Left lung (tissue), 10 donors: ENCODE data around the gene HOXD12. TPM values are rescaled to one million over a fixed set of nuclear protein-coding genes. Genes with fewer than 3 reads are reported as not detected.

Experiments used
- ATAC-seq: fragments of 200-7000 bp; cut with Tn5 transposase; one replicate; pipeline ENCODE4 v1.9.1; 2020; ENCODE audit warnings: moderate library complexity
- DNase-seq, 4 donors: peaks; one replicate each; pipeline ENCODE4 v3.0.0-alpha.2; 2013 to 2020
- H3K27ac ChIP-seq, 2 donors: fragments of 200-600 bp; sonication (generic) in 1 of 2; one replicate each; pipeline versions ENCODE4 v1.5.0 to v1.8.0; 2020 to 2021
- H3K27me3 ChIP-seq, 2 donors: fragments of 200-600 bp; sonication (generic) in 1 of 2; one replicate each; pipeline versions ENCODE4 v1.5.0 to v1.8.0; 2020 to 2021
- H3K36me3 ChIP-seq, 2 donors: fragments of 200-600 bp; sonication (generic) in 1 of 2; one replicate each; pipeline versions ENCODE4 v1.5.0 to v1.8.0; 2020 to 2021
- H3K4me1 ChIP-seq, 2 donors: fragments of 200-600 bp; one replicate each; pipeline ENCODE4 v1.8.0; 2021
- H3K4me3 ChIP-seq, 2 donors: fragments of 200-600 bp; sonication (generic) in 1 of 2; one replicate each; pipeline versions ENCODE4 v1.5.0 to v1.8.0; 2020 to 2021; ENCODE audit warnings: mild to moderate bottlenecking in 1 of 2
- H3K9me3 ChIP-seq, 2 donors: fragments of 200-600 bp; sonication (generic) in 1 of 2; one replicate each; pipeline versions ENCODE4 v1.5.0 to v1.8.0; 2020 to 2021
- intact Hi-C, 2 donors: fragments of 100-400 bp; cut with DNase I; formaldehyde crosslinking; loops; one replicate each; pipeline versions ENCODE4 v1.11.2 to v1.14.2; 2022
- polyA plus RNA-seq, 6 donors: library from polyadenylated mRNA; unstranded; fragments of 120-200 nt; gene quantifications; one replicate each; pipeline ENCODE4 v1.2.1, GENCODE V29; 2013; ENCODE audit not compliant: insufficient read length in 6 of 6
- total RNA-seq, 2 donors: library from RNA; stranded (reverse); fragmentation: NEBNext Ultra II Directional; extraction: Animal tissue kit (Norgen Biotek cat#: 25700); gene quantifications; one replicate each; pipeline ENCODE4 v1.2.1, GENCODE V29; 2021
- TF ChIP-seq, protein P1 (sequence below), 2 donors: fragments of 200-600 bp; sonication (generic) in 1 of 2; IDR thresholded peaks; one replicate each; pipeline versions ENCODE4 v1.5.0 to v1.8.0; 2021; ENCODE audit warnings: antibody characterized with exemption in 2 of 2
- donor health status: DM: no; HTN: yes; CAD: no.
- donor health status: DM: no; HTN: no; CAD: no.

The HOXD12 gene
- total and polyA plus RNA-seq, 8 donors: not detected

- H3K4me3 ChIP-seq: no peak overlapping the region
- no peak for DNase-seq
- TF ChIP-seq, protein P1, sequence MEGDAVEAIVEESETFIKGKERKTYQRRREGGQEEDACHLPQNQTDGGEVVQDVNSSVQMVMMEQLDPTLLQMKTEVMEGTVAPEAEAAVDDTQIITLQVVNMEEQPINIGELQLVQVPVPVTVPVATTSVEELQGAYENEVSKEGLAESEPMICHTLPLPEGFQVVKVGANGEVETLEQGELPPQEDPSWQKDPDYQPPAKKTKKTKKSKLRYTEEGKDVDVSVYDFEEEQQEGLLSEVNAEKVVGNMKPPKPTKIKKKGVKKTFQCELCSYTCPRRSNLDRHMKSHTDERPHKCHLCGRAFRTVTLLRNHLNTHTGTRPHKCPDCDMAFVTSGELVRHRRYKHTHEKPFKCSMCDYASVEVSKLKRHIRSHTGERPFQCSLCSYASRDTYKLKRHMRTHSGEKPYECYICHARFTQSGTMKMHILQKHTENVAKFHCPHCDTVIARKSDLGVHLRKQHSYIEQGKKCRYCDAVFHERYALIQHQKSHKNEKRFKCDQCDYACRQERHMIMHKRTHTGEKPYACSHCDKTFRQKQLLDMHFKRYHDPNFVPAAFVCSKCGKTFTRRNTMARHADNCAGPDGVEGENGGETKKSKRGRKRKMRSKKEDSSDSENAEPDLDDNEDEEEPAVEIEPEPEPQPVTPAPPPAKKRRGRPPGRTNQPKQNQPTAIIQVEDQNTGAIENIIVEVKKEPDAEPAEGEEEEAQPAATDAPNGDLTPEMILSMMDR (IDR thresholded peaks at IDR 0.05): no peak
- no peaks in the 10 kb centered on the region for H3K9me3 ChIP-seq
- intact Hi-C loops: loop anchor here in 1 of 2 donors (10.0 kb wide), 1 partner anchor 717 kb away; no protein-coding TSS in a partner anchor
- peaks cover 0 to 27% of the 10 kb centered on the region in 2 donors for H3K4me1 ChIP-seq
- ATAC-seq: no peak
- H3K36me3 ChIP-seq: no peaks in the 10 kb centered on the region
- peaks cover 97 to 100% of the 10 kb centered on the region in 2 donors for H3K27me3 ChIP-seq
- H3K27ac ChIP-seq: no peak overlapping the region
These were observed 18.2 kb upstream of the HOXD12 start for GRCh38 chr2:176081376-176081836.

DNA sequence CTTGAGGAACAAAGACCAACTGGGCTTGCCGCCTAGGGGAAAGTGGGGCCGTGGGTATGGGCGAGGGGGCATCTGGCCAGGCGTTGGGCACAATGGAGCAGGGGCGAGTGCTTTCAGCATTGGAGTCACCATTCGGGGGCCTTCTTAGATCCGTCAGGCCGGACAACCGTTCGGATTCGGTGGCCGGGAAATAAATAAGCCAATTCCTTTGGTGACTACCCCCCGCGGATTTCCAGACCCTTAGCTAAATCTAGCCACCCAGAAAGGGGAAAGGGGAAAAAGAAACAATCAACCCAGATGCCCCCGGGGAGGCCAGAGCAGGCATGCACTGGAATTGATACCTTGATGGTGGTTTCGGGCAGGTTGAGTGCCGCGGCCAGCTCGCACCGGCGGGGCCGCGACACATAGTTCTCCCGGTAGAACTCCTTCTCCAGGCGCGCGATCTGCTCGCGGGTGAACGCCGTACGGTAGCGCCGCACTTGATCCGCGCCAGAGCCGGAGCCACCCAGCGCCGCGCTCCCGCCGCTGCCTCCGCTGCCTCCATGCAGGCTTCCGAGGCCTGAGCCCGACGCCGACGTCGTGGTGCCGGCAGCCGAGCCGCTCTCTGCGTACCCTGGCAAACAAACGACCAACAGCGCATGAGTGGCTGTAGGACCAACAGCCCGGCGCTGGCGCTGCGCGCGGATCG lies 17.6 kb upstream of the HOXD12 start:
- no peak overlapping the region for H3K4me3 ChIP-seq
- TF ChIP-seq, protein P1 (IDR thresholded peaks at IDR 0.05): no peak
- intact Hi-C loops: loop anchor here in 1 of 2 donors (10.0 kb wide), 1 partner anchor 717 kb away; no protein-coding TSS in a partner anchor
- H3K27ac ChIP-seq: no peak overlapping the region
- DNase-seq: no peak
- H3K27me3 ChIP-seq: peaks cover 97 to 100% of the 10 kb centered on the region in 2 donors
- ATAC-seq: no peak
- no peaks in the 10 kb centered on the region for H3K9me3 ChIP-seq
- H3K36me3 ChIP-seq: no peaks in the 10 kb centered on the region
- H3K4me1 ChIP-seq: peaks cover 0 to 28% of the 10 kb centered on the region in 2 donors

DNA sequence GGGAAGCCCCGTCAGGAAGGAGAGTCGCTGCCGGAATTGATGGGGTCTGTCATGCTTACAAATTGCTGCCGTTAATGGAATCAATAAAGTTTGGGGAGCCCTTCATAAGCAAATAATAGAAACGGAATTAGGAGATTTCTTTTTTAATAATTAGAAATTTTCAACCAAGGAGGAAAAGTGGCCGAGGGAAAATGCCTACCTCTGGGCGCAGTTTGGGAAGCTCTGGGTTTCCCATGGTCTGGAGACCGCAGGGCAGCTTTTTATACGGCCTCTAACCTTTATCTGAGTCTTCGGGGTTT lies 17.1 kb upstream of the HOXD12 start:
- Histone ChIP-seq H3K4me1 (peaks cover 0 to 28% of the 10 kb centered on the region in 2 donors), H3K36me3 (no peaks in the 10 kb centered on the region), H3K27me3 (peaks cover 97 to 100% of the 10 kb centered on the region in 2 donors), H3K9me3 (no peaks in the 10 kb centered on the region), H3K27ac (no peak overlapping the region), H3K4me3 (no peak overlapping the region)
- no peak for DNase-seq
- intact Hi-C loops: loop anchor here in 1 of 2 donors (10.0 kb wide), 1 partner anchor 718 kb away; no protein-coding TSS in a partner anchor
- TF ChIP-seq, protein P1 (IDR thresholded peaks at IDR 0.05): no peak
- ATAC-seq: no peak

- Histone ChIP-seq H3K27me3 (peaks cover 97 to 100% of the 10 kb centered on the region in 2 donors), H3K4me1 (peaks cover 0 to 32% of the 10 kb centered on the region in 2 donors), H3K27ac (no peak overlapping the region), H3K36me3 (no peaks in the 10 kb centered on the region), H3K4me3 (no peak overlapping the region), H3K9me3 (no peaks in the 10 kb centered on the region)
- intact Hi-C loops: loop anchor here in 1 of 2 donors (10.0 kb wide), 1 partner anchor 718 kb away; no protein-coding TSS in a partner anchor
- TF ChIP-seq, protein P1 (IDR thresholded peaks at IDR 0.05): no peak
- no peak for ATAC-seq
- no peak for DNase-seq
These were observed 16.5 kb upstream of the HOXD12 start for GRCh38 chr2:176082824-176083751.
